ENCODE data around the gene INPP4A. TPM values are rescaled to one million over a fixed set of nuclear protein-coding genes. Genes with fewer than 3 reads are reported as not detected.

INPP4A gene
- polyA plus RNA-seq, 1 donor from 2014 or later, result 51.4 TPM

- no peaks in the 10 kb centered on the region for H3K9me3 ChIP-seq (ENCODE audit: low read length)
- no peak overlapping the region for H2AFZ ChIP-seq (ENCODE audit: low read depth, low read length)
- H3K79me2 ChIP-seq (replicated peaks; ENCODE audit: insufficient read depth, low read length), result peaks cover 10% of the 10 kb centered on the region
- H3F3A ChIP-seq (ENCODE audit: insufficient read depth, low read length, poor library complexity, severe bottlenecking), result no peaks in the 10 kb centered on the region
- H3K27me3 ChIP-seq (ENCODE audit: insufficient read depth, low read depth, low read length), result no peaks in the 10 kb centered on the region
- no peaks in the 10 kb centered on the region for H3K9me2 ChIP-seq (ENCODE audit: insufficient read depth, low read length)
- H3K36me3 ChIP-seq (ENCODE audit: insufficient read depth, low read length), result no peaks in the 10 kb centered on the region
- no peak overlapping the region for H3K27ac ChIP-seq (ENCODE audit: low read length)
- H3K9ac ChIP-seq (ENCODE audit: low read length), result no peak overlapping the region
- TF ChIP-seq MXI1 (conservative IDR thresholded peaks at IDR 0.05; ENCODE audit: poor library complexity, severe bottlenecking) (no peak), EP300 (conservative IDR thresholded peaks at IDR 0.05; ENCODE audit: poor library complexity, severe bottlenecking) (no peak), RAD21 (conservative IDR thresholded peaks at IDR 0.05) (no peak), SMC3 (conservative IDR thresholded peaks at IDR 0.05; ENCODE audit: poor library complexity) (no peak), TAF1 (IDR thresholded peaks at IDR 0.05; ENCODE audit: low read depth) (no peak), EZH2 (IDR thresholded peaks at IDR 0.05; ENCODE audit: borderline replicate concordance, insufficient read depth, low read length, poor library complexity, severe bottlenecking) (no peak), POLR2AphosphoS5 (IDR thresholded peaks at IDR 0.05) (no peak)
- TF ChIP-seq, protein P1, sequence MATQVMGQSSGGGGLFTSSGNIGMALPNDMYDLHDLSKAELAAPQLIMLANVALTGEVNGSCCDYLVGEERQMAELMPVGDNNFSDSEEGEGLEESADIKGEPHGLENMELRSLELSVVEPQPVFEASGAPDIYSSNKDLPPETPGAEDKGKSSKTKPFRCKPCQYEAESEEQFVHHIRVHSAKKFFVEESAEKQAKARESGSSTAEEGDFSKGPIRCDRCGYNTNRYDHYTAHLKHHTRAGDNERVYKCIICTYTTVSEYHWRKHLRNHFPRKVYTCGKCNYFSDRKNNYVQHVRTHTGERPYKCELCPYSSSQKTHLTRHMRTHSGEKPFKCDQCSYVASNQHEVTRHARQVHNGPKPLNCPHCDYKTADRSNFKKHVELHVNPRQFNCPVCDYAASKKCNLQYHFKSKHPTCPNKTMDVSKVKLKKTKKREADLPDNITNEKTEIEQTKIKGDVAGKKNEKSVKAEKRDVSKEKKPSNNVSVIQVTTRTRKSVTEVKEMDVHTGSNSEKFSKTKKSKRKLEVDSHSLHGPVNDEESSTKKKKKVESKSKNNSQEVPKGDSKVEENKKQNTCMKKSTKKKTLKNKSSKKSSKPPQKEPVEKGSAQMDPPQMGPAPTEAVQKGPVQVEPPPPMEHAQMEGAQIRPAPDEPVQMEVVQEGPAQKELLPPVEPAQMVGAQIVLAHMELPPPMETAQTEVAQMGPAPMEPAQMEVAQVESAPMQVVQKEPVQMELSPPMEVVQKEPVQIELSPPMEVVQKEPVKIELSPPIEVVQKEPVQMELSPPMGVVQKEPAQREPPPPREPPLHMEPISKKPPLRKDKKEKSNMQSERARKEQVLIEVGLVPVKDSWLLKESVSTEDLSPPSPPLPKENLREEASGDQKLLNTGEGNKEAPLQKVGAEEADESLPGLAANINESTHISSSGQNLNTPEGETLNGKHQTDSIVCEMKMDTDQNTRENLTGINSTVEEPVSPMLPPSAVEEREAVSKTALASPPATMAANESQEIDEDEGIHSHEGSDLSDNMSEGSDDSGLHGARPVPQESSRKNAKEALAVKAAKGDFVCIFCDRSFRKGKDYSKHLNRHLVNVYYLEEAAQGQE (IDR thresholded peaks at IDR 0.05; ENCODE audit: borderline replicate concordance), result no peak
- TF ChIP-seq, protein P2, sequence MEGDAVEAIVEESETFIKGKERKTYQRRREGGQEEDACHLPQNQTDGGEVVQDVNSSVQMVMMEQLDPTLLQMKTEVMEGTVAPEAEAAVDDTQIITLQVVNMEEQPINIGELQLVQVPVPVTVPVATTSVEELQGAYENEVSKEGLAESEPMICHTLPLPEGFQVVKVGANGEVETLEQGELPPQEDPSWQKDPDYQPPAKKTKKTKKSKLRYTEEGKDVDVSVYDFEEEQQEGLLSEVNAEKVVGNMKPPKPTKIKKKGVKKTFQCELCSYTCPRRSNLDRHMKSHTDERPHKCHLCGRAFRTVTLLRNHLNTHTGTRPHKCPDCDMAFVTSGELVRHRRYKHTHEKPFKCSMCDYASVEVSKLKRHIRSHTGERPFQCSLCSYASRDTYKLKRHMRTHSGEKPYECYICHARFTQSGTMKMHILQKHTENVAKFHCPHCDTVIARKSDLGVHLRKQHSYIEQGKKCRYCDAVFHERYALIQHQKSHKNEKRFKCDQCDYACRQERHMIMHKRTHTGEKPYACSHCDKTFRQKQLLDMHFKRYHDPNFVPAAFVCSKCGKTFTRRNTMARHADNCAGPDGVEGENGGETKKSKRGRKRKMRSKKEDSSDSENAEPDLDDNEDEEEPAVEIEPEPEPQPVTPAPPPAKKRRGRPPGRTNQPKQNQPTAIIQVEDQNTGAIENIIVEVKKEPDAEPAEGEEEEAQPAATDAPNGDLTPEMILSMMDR (IDR thresholded peaks at IDR 0.05; ENCODE audit: poor library complexity, severe bottlenecking), result no peak
- H3K4me3 ChIP-seq (ENCODE audit: low read length), result no peak overlapping the region
- no peak overlapping the region for H3K4me2 ChIP-seq (ENCODE audit: low read length)
- no peaks in the 10 kb centered on the region for H4K20me1 ChIP-seq (ENCODE audit: insufficient read depth)
These were observed 70.2 kb downstream of the INPP4A start for GRCh38 chr2:98514879-98515249.

- H3K36me3 ChIP-seq (ENCODE audit: insufficient read depth, low read length), result no peaks in the 10 kb centered on the region
- no peaks in the 10 kb centered on the region for H3F3A ChIP-seq (ENCODE audit: insufficient read depth, low read length, poor library complexity, severe bottlenecking)
- H3K27me3 ChIP-seq (ENCODE audit: insufficient read depth, low read depth, low read length), result no peaks in the 10 kb centered on the region
- H3K4me3 ChIP-seq (ENCODE audit: low read length), result no peak overlapping the region
- H3K9me3 ChIP-seq (ENCODE audit: low read length), result no peaks in the 10 kb centered on the region
- H3K9ac ChIP-seq (ENCODE audit: low read length), result no peak overlapping the region
- H3K27ac ChIP-seq (ENCODE audit: low read length), result no peak overlapping the region
- no peaks in the 10 kb centered on the region for H3K9me2 ChIP-seq (ENCODE audit: insufficient read depth, low read length)
- H2AFZ ChIP-seq (ENCODE audit: low read depth, low read length), result no peak overlapping the region
- TF ChIP-seq POLR2AphosphoS5 (IDR thresholded peaks at IDR 0.05), result no peak
- no peak for TF ChIP-seq EP300 (conservative IDR thresholded peaks at IDR 0.05; ENCODE audit: poor library complexity, severe bottlenecking)
- TF ChIP-seq, protein P2 (IDR thresholded peaks at IDR 0.05; ENCODE audit: poor library complexity, severe bottlenecking), result no peak
- no peak for TF ChIP-seq MXI1 (conservative IDR thresholded peaks at IDR 0.05; ENCODE audit: poor library complexity, severe bottlenecking)
- TF ChIP-seq, protein P1 (IDR thresholded peaks at IDR 0.05; ENCODE audit: borderline replicate concordance), result no peak
- no peak for TF ChIP-seq EZH2 (IDR thresholded peaks at IDR 0.05; ENCODE audit: borderline replicate concordance, insufficient read depth, low read length, poor library complexity, severe bottlenecking)
- no peak for TF ChIP-seq SMC3 (conservative IDR thresholded peaks at IDR 0.05; ENCODE audit: poor library complexity)
- H4K20me1 ChIP-seq (ENCODE audit: insufficient read depth), result no peaks in the 10 kb centered on the region
- peaks cover 10% of the 10 kb centered on the region for H3K79me2 ChIP-seq (replicated peaks; ENCODE audit: insufficient read depth, low read length)
- no peak overlapping the region for H3K4me2 ChIP-seq (ENCODE audit: low read length)
These were observed 70.8 kb downstream of the INPP4A start for GRCh38 chr2:98515250-98515991.
